K562 (cell line): Measurements from ENCODE around the gene CTAGE1.

ENCODE experiments used
- EP300 ChIP-seq: IDR thresholded peaks from 2 replicates; pipeline ENCODE4 v1.6.1; 2012; ENCODE audit warnings: low read length, improper control_type of control experiment
- FOXA1 ChIP-seq: fragments of 450-650 bp; IDR thresholded peaks from 2 replicates; pipeline ENCODE4 v1.6.1; 2016; ENCODE audit warnings: mild to moderate bottlenecking, borderline replicate concordance
- GTF2F1 ChIP-seq: IDR thresholded peaks from 2 replicates; pipeline ENCODE4 v1.6.1; 2011; ENCODE audit warnings: low read depth, low read length, improper control_type of control experiment
- HIVEP1 ChIP-seq: fragments of 250-450 bp; sonication (Bioruptor Pico); IDR thresholded peaks from 2 replicates; pipeline ENCODE4 v1.4.0; 2020; ENCODE audit warnings: mild to moderate bottlenecking
- MIER1 ChIP-seq: fragments of 450-650 bp; IDR thresholded peaks from 2 replicates; pipeline ENCODE4 v1.6.1; 2016; ENCODE audit warnings: antibody characterized with exemption, mild to moderate bottlenecking, low read depth
- POLR2G ChIP-seq: fragments of 200-400 bp; formaldehyde crosslinking; IDR thresholded peaks from 2 replicates; pipeline ENCODE4 v1.6.1; 2017; ENCODE audit warnings: low read depth, mild to moderate bottlenecking, antibody characterized with exemption, low read length, moderate library complexity
- RAD21 ChIP-seq, 2 experiments: fragments of 250-450 bp in 1 of 2; fragments of 450-650 bp in 1 of 2; sonication (Bioruptor Pico) in 1 of 2; formaldehyde crosslinking in 1 of 2; IDR thresholded peaks in 1 of 2; conservative IDR thresholded peaks in 1 of 2; 2 replicates each; pipeline versions ENCODE4 v1.4.0 to v1.8.0; 2020 to 2022; ENCODE audit warnings: mild to moderate bottlenecking in 2 of 2, moderate library complexity in 1 of 2
- REST ChIP-seq, 2 experiments: fragments of 450-650 bp; formaldehyde crosslinking in 1 of 2; IDR thresholded peaks; 2 replicates each; pipeline versions ENCODE4 v1.4.0 to v1.6.1; 2014 to 2020; ENCODE audit warnings: mild to moderate bottlenecking in 2 of 2, borderline replicate concordance in 1 of 2, low read depth in 1 of 2
- SIN3A ChIP-seq, 2 experiments: fragments of 150-350 bp in 1 of 2; IDR thresholded peaks; 2 replicates each; pipeline ENCODE4 v1.6.1; 2011 to 2016; ENCODE audit warnings: borderline replicate concordance in 2 of 2, low read depth in 2 of 2, low read length in 2 of 2, mild to moderate bottlenecking in 2 of 2, moderate library complexity in 2 of 2; ENCODE audit not compliant: control insufficient read depth in 1 of 2
- SP1 ChIP-seq: sonication (generic); formaldehyde crosslinking; IDR thresholded peaks from 2 replicates; pipeline ENCODE4 v1.8.1; 2022; ENCODE audit warnings: mild to moderate bottlenecking, missing genetic modification reagents
- TARDBP ChIP-seq: fragments of 450-650 bp; IDR thresholded peaks from 2 replicates; pipeline ENCODE4 v1.6.1; 2016
- ZNF263 ChIP-seq: sonication (generic); formaldehyde crosslinking; IDR thresholded peaks from 2 replicates; pipeline ENCODE4 v1.8.0; 2022; ENCODE audit warnings: mild to moderate bottlenecking, missing genetic modification reagents, borderline replicate concordance
- ZNF274 ChIP-seq: IDR thresholded peaks from 2 replicates; pipeline ENCODE4 v1.6.1; 2011; ENCODE audit warnings: low read depth, mild to moderate bottlenecking, low read length, moderate library complexity, borderline replicate concordance

- TF ChIP-seq ZNF263 (CRISPR knock-in tag) (no peak), MIER1 (no peak), RAD21 (CRISPR knock-in tag; conservative IDR thresholded peaks at IDR 0.05 in 1 of 2, IDR thresholded peaks at IDR 0.05 in 1 of 2) (no peak), POLR2G (no peak), HIVEP1 (CRISPR knock-in tag) (no peak), EP300 (no peak), REST (IDR thresholded peaks at IDR 0.05; ENCODE audit: borderline replicate concordance) (no peak), REST (CRISPR knock-in tag; IDR thresholded peaks at IDR 0.05; ENCODE audit: low read depth) (no peak), FOXA1 (no peak), ZNF274 (no peak), SP1 (CRISPR knock-in tag) (no peak), SIN3A (IDR thresholded peaks at IDR 0.05; ENCODE audit: borderline replicate concordance in 2 of 2, control insufficient read depth in 1 of 2, low read depth in 2 of 2, low read length in 2 of 2) (no peak), TARDBP (no peak), GTF2F1 (no peak)
These were observed 49.1 kb upstream of the CTAGE1 start for GRCh38 chr18:22466608-22467395.
